Parathyroid adenoma (tissue), 2 donors: ENCODE measurements around the gene FAM50A.
A peak's percentile ranks its signal among the peaks of the same experiment; 100 is the strongest.

Experiments
- H2AFZ ChIP-seq: fragments of 300-600 bp; sonication (generic); one replicate; pipeline ENCODE4 v1.7.0; 2017; ENCODE audit warnings: antibody characterized with exemption, mild to moderate bottlenecking
- H3K27ac ChIP-seq: fragments of 300-600 bp; sonication (generic); one replicate; pipeline ENCODE4 v1.7.0; 2017
- H3K27me3 ChIP-seq: fragments of 300-600 bp; sonication (generic); one replicate; pipeline ENCODE4 v1.7.0; 2017; ENCODE audit warnings: low read length; ENCODE audit not compliant: control insufficient read depth, insufficient read depth
- H3K36me3 ChIP-seq: fragments of 300-600 bp; sonication (generic); one replicate; pipeline ENCODE4 v1.7.0; 2017; ENCODE audit warnings: low read length; ENCODE audit not compliant: control insufficient read depth, insufficient read depth
- H3K4me1 ChIP-seq: fragments of 300-600 bp; sonication (generic); one replicate; pipeline ENCODE4 v1.7.0; 2017; ENCODE audit warnings: control low read depth
- H3K4me2 ChIP-seq: fragments of 300-600 bp; sonication (generic); one replicate; pipeline ENCODE4 v1.7.0; 2017; ENCODE audit warnings: low read length
- H3K4me3 ChIP-seq: fragments of 300-600 bp; sonication (generic); one replicate; pipeline ENCODE4 v1.7.0; 2017; ENCODE audit warnings: low read depth, low read length
- H3K79me2 ChIP-seq: fragments of 300-600 bp; sonication (generic); one replicate; pipeline ENCODE4 v1.7.0; 2017; ENCODE audit warnings: control low read depth
- H3K9ac ChIP-seq: fragments of 300-600 bp; sonication (generic); one replicate; pipeline ENCODE4 v1.7.0; 2017; ENCODE audit warnings: mild to moderate bottlenecking
- H3K9me3 ChIP-seq: fragments of 300-600 bp; sonication (generic); one replicate; pipeline ENCODE4 v1.7.0; 2017; ENCODE audit warnings: low read length; ENCODE audit not compliant: control insufficient read depth
- CTCF ChIP-seq: fragments of 300-600 bp; sonication (generic); IDR thresholded peaks from one replicate; pipeline ENCODE4 v1.7.0; 2017; ENCODE audit warnings: antibody characterized with exemption, mild to moderate bottlenecking
- donor health status: primary hyperparathyroidism.

FAM50A gene

GRCh38 chrX:154437971-154438893, 5.7 kb upstream of the FAM50A start:
- TF ChIP-seq CTCF = no peak
- no peaks in the 10 kb centered on the region for H3K36me3 ChIP-seq
- peaks cover 6% of the 10 kb centered on the region for H3K79me2 ChIP-seq
- peak overlapping the region; percentile 46 for H3K4me3 ChIP-seq
- H3K27ac ChIP-seq = no peak overlapping the region
- H3K4me2 ChIP-seq = peak overlapping the region; percentile 47
- H2AFZ ChIP-seq = no peak overlapping the region
- no peak overlapping the region for H3K9ac ChIP-seq
- H3K9me3 ChIP-seq = no peaks in the 10 kb centered on the region
- H3K27me3 ChIP-seq = no peaks in the 10 kb centered on the region
- no peaks in the 10 kb centered on the region for H3K4me1 ChIP-seq

- Histone ChIP-seq H3K79me2 (peaks cover 6% of the 10 kb centered on the region), H3K27ac (no peak overlapping the region), H3K9me3 (no peaks in the 10 kb centered on the region), H3K4me2 (no peak overlapping the region), H3K4me3 (no peak overlapping the region), H3K36me3 (no peaks in the 10 kb centered on the region), H3K27me3 (no peaks in the 10 kb centered on the region), H2AFZ (no peak overlapping the region), H3K9ac (no peak overlapping the region), H3K4me1 (peaks cover 3% of the 10 kb centered on the region)
- TF ChIP-seq CTCF = no peak
These were observed 4.1 kb upstream of the FAM50A start for GRCh38 chrX:154439841-154440240.

- Histone ChIP-seq H3K79me2 (peaks cover 6% of the 10 kb centered on the region), H3K4me3 (no peak overlapping the region), H3K27ac (no peak overlapping the region), H3K9ac (no peak overlapping the region), H3K27me3 (no peaks in the 10 kb centered on the region), H3K36me3 (no peaks in the 10 kb centered on the region), H3K9me3 (no peaks in the 10 kb centered on the region), H3K4me1 (peaks cover 3% of the 10 kb centered on the region), H3K4me2 (no peak overlapping the region), H2AFZ (no peak overlapping the region)
- no peak for TF ChIP-seq CTCF
These were observed 3.2 kb upstream of the FAM50A start for GRCh38 chrX:154440623-154441357.

GRCh38 chrX:154441564-154441963, 2.4 kb upstream of the FAM50A start:
- Histone ChIP-seq H3K4me3 (no peak overlapping the region), H3K27me3 (no peaks in the 10 kb centered on the region), H3K4me2 (no peak overlapping the region), H3K9ac (no peak overlapping the region), H3K36me3 (no peaks in the 10 kb centered on the region), H3K27ac (no peak overlapping the region), H2AFZ (no peak overlapping the region), H3K79me2 (peaks cover 6% of the 10 kb centered on the region), H3K9me3 (no peaks in the 10 kb centered on the region), H3K4me1 (peaks cover 3% of the 10 kb centered on the region)
- TF ChIP-seq CTCF = no peak
